Smooth muscle cell (in vitro differentiated cells): Measurements from ENCODE around the gene NSD1. TPM values are rescaled to one million over a fixed set of nuclear protein-coding genes. Genes with fewer than 3 reads are reported as not detected.
"Not testable (repeated sequence)": the region's sequence is repeated elsewhere in the genome, so short reads cannot be mapped to it uniquely, and the experiment has no call there.

Experiments
- DNase-seq: peaks from one replicate; lab custom pipeline; 2025; ENCODE audit not compliant: unreplicated experiment; lab: John Stamatoyannopoulos, UW
- H2AFZ ChIP-seq: fragments of 200-600 bp; sonication (generic); 2 replicates; pipeline ENCODE4 v1.6.0; 2016; ENCODE audit warnings: antibody characterized with exemption, low read depth, mild to moderate bottlenecking
- H3F3A ChIP-seq: fragments of 200-600 bp; sonication (generic); 2 replicates; pipeline ENCODE4 v1.6.0; 2017; ENCODE audit warnings: antibody characterized with exemption, low read depth
- H3K27ac ChIP-seq: fragments of 200-600 bp; sonication (generic); 2 replicates; pipeline ENCODE4 v1.5.1; 2016; ENCODE audit warnings: low read depth, mild to moderate bottlenecking
- H3K27me3 ChIP-seq: fragments of 200-600 bp; sonication (generic); 2 replicates; pipeline ENCODE4 v1.6.1; 2016; ENCODE audit warnings: low read depth, mild to moderate bottlenecking
- H3K36me3 ChIP-seq: fragments of 200-600 bp; sonication (generic); 2 replicates; pipeline ENCODE4 v1.5.1; 2016; ENCODE audit warnings: low read depth
- H3K4me1 ChIP-seq: fragments of 200-600 bp; sonication (generic); 2 replicates; pipeline ENCODE4 v1.5.1; 2016; ENCODE audit warnings: low read depth
- H3K4me2 ChIP-seq: fragments of 200-600 bp; sonication (generic); 2 replicates; pipeline ENCODE4 v1.6.0; 2016; ENCODE audit warnings: mild to moderate bottlenecking
- H3K4me3 ChIP-seq: fragments of 200-600 bp; sonication (generic); 2 replicates; pipeline ENCODE4 v1.5.1; 2016; ENCODE audit warnings: mild to moderate bottlenecking
- H3K79me2 ChIP-seq: fragments of 200-600 bp; sonication (generic); 2 replicates; pipeline ENCODE4 v1.6.0; 2016; ENCODE audit warnings: low read depth, mild to moderate bottlenecking
- H3K9ac ChIP-seq: fragments of 200-600 bp; sonication (generic); 2 replicates; pipeline ENCODE4 v1.6.0; 2016; ENCODE audit warnings: low read depth
- H3K9me3 ChIP-seq: fragments of 200-600 bp; sonication (generic); replicated peaks from 2 replicates; pipeline ENCODE4 v1.5.1; 2016; ENCODE audit warnings: low read depth
- H4K20me1 ChIP-seq: fragments of 200-600 bp; sonication (generic); 2 replicates; pipeline ENCODE4 v1.6.0; 2016; ENCODE audit warnings: low read depth
- WGBS: methylation state at CpG from one replicate; pipeline ENCODE4 v1.1.7; 2016; ENCODE audit warnings: low lambda C conversion rate; 5-methylcytosine and 5-hydroxymethylcytosine counted together
- polyA plus RNA-seq: library from polyadenylated mRNA; unstranded; fragments of >200 nt; fragmentation: Nextera tagmentation; extraction: Ambion mirVana; gene quantifications from 2 replicates; pipeline ENCODE4 v1.2.1, GENCODE V29; 2016
- total RNA-seq: library from RNA; depleted of rRNA; stranded (reverse); fragments of >200 nt; gene quantifications from 2 replicates; pipeline ENCODE4 v1.2.3, GENCODE V29; 2014
- TF ChIP-seq, protein P1 (sequence below): fragments of 200-600 bp; sonication (generic); IDR thresholded peaks from 2 replicates; pipeline ENCODE4 v1.5.1; 2017; ENCODE audit warnings: borderline replicate concordance, mild to moderate bottlenecking, antibody characterized with exemption; ENCODE audit not compliant: insufficient read depth, poor library complexity, severe bottlenecking

Gene NSD1
- total and polyA plus RNA-seq, 2 experiments from 2014 or later = 22.6 to 38.2 TPM

DNA sequence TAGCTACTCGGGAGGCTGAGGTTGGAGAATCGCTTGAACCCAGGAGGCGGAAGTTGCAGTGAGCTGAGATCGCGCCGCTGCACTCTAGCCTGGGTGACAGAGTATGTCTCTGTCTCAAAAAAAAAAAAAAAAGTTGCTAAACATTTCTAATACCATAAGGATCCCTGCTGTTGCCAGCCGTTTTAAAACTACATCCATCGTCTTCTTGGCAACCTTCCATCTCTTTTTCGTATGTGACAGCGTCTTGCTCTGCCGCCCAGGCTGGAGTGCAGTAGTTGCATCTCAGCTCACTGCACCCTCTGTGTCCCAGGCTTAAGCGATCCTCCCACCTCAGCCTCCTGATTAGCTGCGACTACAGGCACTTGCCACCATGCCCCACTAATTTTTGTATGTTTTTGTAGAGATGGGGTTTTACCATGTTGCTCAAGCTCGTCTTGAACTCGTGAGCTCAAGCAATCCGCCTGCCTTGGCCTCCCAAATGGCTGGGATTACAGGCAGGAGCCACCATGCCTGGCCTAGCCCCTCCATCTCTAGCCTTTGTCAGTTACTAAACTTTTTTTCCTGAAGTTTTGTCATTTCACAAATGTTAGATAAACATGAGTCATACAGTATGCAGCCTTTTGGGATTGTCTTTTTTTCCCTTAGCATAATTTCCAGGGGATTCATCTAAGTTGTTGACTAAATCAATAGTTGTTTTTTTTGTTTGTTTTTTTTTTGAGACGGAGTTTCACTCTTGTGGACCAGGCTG is 13.5 kb downstream of the NSD1 start:
- Histone ChIP-seq H4K20me1 (peaks cover 98% of the 10 kb centered on the region), H2AFZ (no peak overlapping the region), H3K9me3 (no peaks in the 10 kb centered on the region), H3K4me2 (no peak overlapping the region), H3K36me3 (peaks cover 5% of the 10 kb centered on the region), H3F3A (peaks cover 14% of the 10 kb centered on the region), H3K27ac (no peak overlapping the region), H3K4me3 (no peak overlapping the region), H3K4me1 (no peaks in the 10 kb centered on the region), H3K79me2 (peaks cover 100% of the 10 kb centered on the region), H3K27me3 (no peaks in the 10 kb centered on the region), H3K9ac (no peak overlapping the region)
- WGBS = 90% methylated on average over 17 of the region's 17 CpGs
- no peak for DNase-seq
- TF ChIP-seq, protein P1, sequence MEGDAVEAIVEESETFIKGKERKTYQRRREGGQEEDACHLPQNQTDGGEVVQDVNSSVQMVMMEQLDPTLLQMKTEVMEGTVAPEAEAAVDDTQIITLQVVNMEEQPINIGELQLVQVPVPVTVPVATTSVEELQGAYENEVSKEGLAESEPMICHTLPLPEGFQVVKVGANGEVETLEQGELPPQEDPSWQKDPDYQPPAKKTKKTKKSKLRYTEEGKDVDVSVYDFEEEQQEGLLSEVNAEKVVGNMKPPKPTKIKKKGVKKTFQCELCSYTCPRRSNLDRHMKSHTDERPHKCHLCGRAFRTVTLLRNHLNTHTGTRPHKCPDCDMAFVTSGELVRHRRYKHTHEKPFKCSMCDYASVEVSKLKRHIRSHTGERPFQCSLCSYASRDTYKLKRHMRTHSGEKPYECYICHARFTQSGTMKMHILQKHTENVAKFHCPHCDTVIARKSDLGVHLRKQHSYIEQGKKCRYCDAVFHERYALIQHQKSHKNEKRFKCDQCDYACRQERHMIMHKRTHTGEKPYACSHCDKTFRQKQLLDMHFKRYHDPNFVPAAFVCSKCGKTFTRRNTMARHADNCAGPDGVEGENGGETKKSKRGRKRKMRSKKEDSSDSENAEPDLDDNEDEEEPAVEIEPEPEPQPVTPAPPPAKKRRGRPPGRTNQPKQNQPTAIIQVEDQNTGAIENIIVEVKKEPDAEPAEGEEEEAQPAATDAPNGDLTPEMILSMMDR = no peak

DNA sequence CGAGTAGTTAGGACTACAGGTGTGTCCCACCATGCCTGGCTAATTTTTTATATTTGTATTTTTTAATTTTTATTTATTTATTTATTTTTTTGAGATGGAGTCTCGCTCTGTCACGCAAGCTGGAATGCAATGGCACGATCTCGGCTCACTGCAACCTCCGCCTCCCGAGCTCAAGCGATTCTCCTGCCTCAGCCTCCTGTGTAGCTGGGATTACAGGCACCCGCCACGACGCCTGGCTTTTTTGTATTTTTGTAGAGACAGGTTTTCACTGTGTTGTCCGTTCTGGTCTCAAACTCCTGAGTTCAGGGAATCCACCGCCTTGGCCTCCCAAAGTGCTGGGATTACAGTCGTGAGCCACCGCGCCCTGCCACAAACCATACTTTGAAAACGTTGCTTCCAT is 16.5 kb downstream of the NSD1 start:
- not testable (repeated sequence) for DNase-seq, H3K27ac ChIP-seq, H3K4me1 ChIP-seq, H3K9me3 ChIP-seq, H3K4me2 ChIP-seq, H2AFZ ChIP-seq, H3K9ac ChIP-seq, H3K27me3 ChIP-seq, H3K36me3 ChIP-seq, H3K4me3 ChIP-seq
- WGBS = 98% methylated on average over 17 of the region's 17 CpGs
- H3K79me2 ChIP-seq = peaks cover 95% of the 10 kb centered on the region
- H4K20me1 ChIP-seq = peaks cover 93% of the 10 kb centered on the region
- H3F3A ChIP-seq = peaks cover 30% of the 10 kb centered on the region

DNA sequence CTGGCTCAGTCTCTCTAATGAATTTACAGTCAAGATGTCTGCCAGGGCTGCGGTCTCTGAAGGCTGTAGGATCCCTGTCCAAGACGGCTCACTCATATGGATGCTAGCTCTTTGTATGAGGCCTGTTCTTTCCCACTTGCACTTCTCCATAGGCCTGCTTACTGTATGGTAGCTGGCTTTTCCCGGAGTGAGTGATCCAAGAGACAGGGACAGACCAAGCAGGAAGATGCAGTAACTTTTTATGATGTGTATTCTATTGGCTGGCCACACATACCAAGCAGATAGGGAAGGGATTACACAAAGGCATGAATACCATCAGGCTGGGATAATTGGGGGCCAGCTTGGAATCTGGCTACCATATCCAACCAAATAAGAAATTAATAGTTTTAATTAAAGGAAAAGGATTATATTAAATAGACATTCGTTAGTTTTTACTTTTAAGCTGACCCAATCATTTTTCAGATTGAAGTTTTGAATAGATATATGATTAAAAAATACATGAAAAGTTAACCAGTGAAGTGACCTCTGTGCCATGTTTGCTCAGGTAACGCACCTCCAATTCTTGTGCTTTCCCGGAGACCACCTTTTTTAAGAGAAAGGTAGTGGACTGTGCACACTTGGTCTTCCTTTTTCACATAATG is 20.6 kb downstream of the NSD1 start:
- Histone ChIP-seq H3K27me3 (no peaks in the 10 kb centered on the region), H3K4me1 (peaks cover 10% of the 10 kb centered on the region), H3K9ac (peak overlapping the region; percentile 19), H3K79me2 (peaks cover 95% of the 10 kb centered on the region), H3K36me3 (no peaks in the 10 kb centered on the region), H3F3A (peaks cover 30% of the 10 kb centered on the region), H3K4me3 (no peak overlapping the region), H3K27ac (peak overlapping the region; percentile 70), H4K20me1 (peaks cover 92% of the 10 kb centered on the region), H3K9me3 (no peaks in the 10 kb centered on the region), H3K4me2 (peak overlapping the region; percentile 79), H2AFZ (no peak overlapping the region)
- WGBS = 48% methylated on average over 6 of the region's 6 CpGs
- TF ChIP-seq, protein P1 = no peak
- DNase-seq = no peak

DNA sequence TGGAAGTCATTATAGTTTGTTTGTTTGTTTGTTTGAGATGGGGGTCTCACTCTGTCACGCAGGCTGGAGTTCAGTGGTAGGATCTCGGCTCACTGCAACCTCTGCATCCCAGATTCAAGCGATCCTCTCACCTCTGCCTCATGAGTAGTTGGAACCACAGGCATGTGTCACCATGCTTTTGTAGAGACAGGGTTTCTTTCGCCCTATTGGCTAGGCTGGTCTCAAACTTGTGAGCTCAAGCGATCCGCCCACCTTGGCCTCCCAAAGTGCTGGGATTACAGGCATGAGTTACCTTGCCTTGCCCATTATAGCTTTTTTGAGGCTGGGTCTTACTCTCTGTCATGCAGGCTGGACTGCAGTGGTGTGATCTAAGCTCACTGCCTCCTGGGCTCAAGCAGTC is 28.8 kb downstream of the NSD1 start:
- no peak overlapping the region for H3K4me3 ChIP-seq
- H3K4me1 ChIP-seq = no peaks in the 10 kb centered on the region
- no peaks in the 10 kb centered on the region for H3K27me3 ChIP-seq
- H3K79me2 ChIP-seq = peaks cover 100% of the 10 kb centered on the region
- no peak overlapping the region for H3K4me2 ChIP-seq
- no peaks in the 10 kb centered on the region for H3K9me3 ChIP-seq
- no peak for DNase-seq
- H3F3A ChIP-seq = no peaks in the 10 kb centered on the region
- H3K27ac ChIP-seq = no peak overlapping the region
- TF ChIP-seq, protein P1 = no peak
- H2AFZ ChIP-seq = no peak overlapping the region
- WGBS = 92% methylated on average over 6 of the region's 6 CpGs
- peaks cover 99% of the 10 kb centered on the region for H4K20me1 ChIP-seq
- H3K36me3 ChIP-seq = peaks cover 4% of the 10 kb centered on the region
- H3K9ac ChIP-seq = no peak overlapping the region
